DMS53 treated with DMSO at 0.1 percent for 48 hours (cell line): Measurements from ENCODE around the gene HNMT.

Experiments
- DNase-seq: peaks from one replicate; lab custom pipeline; 2025; ENCODE audit not compliant: unreplicated experiment; lab: John Stamatoyannopoulos, UW

Gene HNMT

GRCh38 chr2:138009622-138010021, 45.3 kb downstream of the HNMT start:
- DNase-seq = no peak

- DNase-seq = no peak
Measured at GRCh38 chr2:138010890-138011289, 46.6 kb downstream of the HNMT start.

GRCh38 chr2:138012082-138012481, 47.8 kb downstream of the HNMT start:
- no peak for DNase-seq

- no peak for DNase-seq
Measured at GRCh38 chr2:138012968-138013367, 48.7 kb downstream of the HNMT start.

GRCh38 chr2:138013639-138014038, 49.4 kb downstream of the HNMT start:
- DNase-seq = no peak

- no peak for DNase-seq
Measured at GRCh38 chr2:138015494-138015893, 51.2 kb downstream of the HNMT start.

- DNase-seq = no peak
Measured at GRCh38 chr2:138016351-138017087, 52.2 kb downstream of the HNMT start.

GRCh38 chr2:138017824-138018223, 53.6 kb downstream of the HNMT start:
- DNase-seq = no peak

GRCh38 chr2:138018866-138019688, 54.8 kb downstream of the HNMT start:
- DNase-seq = no peak

GRCh38 chr2:138020432-138020831, 56.2 kb downstream of the HNMT start:
- DNase-seq = no peak

- DNase-seq = no peak
Measured at GRCh38 chr2:138021154-138021553, 56.9 kb downstream of the HNMT start.

- no peak for DNase-seq
Measured at GRCh38 chr2:138023298-138023697, 59.0 kb downstream of the HNMT start.

GRCh38 chr2:138023976-138024375, 59.7 kb downstream of the HNMT start:
- DNase-seq = no peak

- no peak for DNase-seq
Measured at GRCh38 chr2:138026111-138027020, 62.1 kb downstream of the HNMT start.

- no peak for DNase-seq
Measured at GRCh38 chr2:138028538-138028937, 64.3 kb downstream of the HNMT start.

GRCh38 chr2:138029276-138029675, 65.0 kb downstream of the HNMT start:
- DNase-seq = no peak

- no peak for DNase-seq
Measured at GRCh38 chr2:138030459-138030858, 66.2 kb downstream of the HNMT start.

GRCh38 chr2:138032334-138032733, 68.1 kb downstream of the HNMT start:
- DNase-seq = no peak

- DNase-seq = no peak
Measured at GRCh38 chr2:138034536-138034935, 70.3 kb downstream of the HNMT start.

GRCh38 chr2:138035608-138036217, 71.4 kb downstream of the HNMT start:
- DNase-seq = no peak

- DNase-seq = no peak
Measured at GRCh38 chr2:138036522-138036921, 72.2 kb downstream of the HNMT start.
